GM18867 (cell line): ENCODE data around the gene MOB3A.
A peak's percentile ranks its signal among the peaks of the same experiment; 100 is the strongest.
"Not testable (repeated sequence)": the region's sequence is repeated elsewhere in the genome, so short reads cannot be mapped to it uniquely, and the experiment has no call there.

Source experiments
- ATAC-seq: cut with Tn5 transposase; IDR thresholded peaks from one replicate; pipeline ENCODE4 v1.9.1; 2021; ENCODE audit warnings: mild to moderate bottlenecking, moderate library complexity; ENCODE audit not compliant: unreplicated experiment

Gene MOB3A

DNA sequence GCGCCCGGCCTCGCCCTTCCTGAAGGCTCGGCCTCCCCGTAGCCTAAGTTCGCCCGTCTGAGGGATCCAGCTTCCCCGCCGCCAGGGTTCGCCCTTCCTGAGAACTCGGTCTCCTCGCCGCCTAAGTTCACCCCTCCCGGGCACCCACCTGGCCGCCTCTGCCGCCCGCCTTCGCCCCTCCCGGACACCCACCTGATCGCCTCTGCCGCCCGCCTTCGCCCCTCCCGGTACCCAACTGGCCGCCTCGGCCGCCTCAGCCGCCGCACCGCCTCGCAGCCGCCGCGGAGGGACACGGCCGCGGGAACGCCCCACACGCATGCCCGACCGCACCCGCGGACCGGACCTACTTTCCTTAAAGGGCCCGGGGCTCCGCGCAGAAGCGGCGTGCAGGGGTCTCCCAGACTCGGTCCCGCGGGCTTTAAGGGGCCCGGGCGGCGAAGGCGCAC is at the start of gene MOB3A:
Gene MOB3A (minus strand): TSS at position 293 of the 446 bp plus-strand sequence. CDS start 17,766 bp downstream, outside the sequence.
- ATAC-seq, result peak; percentile 43

DNA sequence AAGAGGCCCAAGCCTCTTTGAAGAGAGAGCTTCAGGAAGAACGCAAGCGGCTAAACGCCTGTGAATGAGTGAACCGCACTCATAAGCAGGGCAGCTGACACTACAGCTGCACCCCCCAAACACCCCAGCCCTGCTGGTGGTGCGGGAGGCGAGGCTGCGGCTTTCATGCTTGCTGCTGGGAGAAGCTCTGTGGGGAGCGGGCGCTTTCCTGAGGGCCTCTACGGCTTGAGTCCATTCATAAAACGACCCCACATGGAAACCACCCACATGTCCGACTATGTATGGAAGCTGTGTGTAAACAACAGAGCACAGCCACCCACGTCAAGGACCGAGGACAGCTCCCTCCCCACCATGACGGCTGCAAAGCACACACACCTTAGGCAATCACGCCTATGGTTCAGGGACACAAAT is 49.7 kb upstream of the MOB3A start:
- ATAC-seq, result no peak

DNA sequence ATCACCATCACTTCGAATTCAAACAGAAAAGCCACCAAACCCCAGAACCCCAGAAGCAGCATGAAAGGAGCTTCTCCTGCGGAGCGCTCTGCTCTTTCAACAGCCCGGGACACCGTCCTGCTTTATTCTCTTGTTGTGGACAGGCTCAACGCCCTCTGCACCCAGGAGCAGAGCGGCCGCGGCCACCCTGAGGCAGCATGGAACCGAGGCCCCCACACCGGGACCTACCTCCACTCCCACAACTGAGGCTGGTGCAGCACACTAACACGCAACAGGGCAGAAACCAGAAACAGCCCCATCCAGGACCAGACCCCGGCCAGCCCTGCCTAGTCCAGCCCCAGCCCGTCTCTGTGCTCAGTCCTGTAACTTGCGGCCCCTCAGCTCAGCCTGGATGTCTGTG is 48.1 kb upstream of the MOB3A start:
- ATAC-seq, result no peak

DNA sequence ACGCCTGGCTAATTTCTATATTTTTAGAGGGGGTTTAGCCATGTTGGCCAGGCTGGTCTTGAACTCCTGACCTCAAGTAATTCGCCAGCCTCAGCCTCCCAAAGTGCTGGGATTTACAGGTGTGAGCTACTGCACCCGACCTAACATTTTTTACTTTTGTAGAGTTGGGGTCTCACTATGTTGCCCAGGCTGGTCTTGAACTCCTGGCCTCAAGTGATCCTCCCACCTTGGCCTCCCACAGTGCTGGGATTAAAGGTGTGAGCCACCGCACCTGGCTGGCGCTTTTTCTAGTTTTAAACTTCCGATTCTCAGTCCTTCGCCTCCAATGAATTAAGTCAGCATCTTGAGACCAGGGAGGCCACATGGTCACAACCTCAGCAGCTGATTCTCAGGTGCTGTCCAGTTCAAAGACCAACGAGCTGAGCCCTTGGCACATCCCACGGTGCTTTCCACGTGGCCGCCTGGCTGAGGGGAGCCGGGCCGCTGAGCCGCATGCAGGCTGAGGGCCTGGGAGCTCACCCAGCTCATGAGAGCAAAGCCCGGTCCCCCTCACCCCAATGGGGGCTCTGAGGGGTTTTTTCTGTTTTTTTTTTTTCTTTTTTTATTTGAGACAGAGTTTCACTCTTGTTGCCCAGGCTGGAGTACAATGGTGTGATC is 46.2 kb upstream of the MOB3A start:
- no peak for ATAC-seq

DNA sequence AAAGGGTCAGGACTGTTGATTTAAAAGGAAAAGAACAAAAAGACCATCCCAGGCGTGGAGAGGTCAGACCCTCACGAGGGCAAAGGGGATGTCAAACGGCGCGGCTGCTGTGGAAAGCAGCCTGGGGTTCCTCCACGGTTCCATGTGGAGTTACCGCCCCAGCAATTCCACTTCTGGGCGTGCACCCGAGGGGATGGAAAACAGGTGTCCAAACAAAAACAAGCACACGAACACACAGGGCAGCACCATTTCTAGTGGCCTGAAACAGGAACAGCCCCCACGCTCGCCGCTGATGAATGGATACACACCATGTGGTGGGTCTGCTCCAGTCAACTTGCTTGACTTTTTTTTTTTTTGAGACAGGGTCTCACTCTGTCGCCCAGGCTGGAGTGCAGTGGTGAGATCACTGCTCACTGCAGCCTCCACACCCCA is 44.0 kb upstream of the MOB3A start:
- ATAC-seq, result no peak

DNA sequence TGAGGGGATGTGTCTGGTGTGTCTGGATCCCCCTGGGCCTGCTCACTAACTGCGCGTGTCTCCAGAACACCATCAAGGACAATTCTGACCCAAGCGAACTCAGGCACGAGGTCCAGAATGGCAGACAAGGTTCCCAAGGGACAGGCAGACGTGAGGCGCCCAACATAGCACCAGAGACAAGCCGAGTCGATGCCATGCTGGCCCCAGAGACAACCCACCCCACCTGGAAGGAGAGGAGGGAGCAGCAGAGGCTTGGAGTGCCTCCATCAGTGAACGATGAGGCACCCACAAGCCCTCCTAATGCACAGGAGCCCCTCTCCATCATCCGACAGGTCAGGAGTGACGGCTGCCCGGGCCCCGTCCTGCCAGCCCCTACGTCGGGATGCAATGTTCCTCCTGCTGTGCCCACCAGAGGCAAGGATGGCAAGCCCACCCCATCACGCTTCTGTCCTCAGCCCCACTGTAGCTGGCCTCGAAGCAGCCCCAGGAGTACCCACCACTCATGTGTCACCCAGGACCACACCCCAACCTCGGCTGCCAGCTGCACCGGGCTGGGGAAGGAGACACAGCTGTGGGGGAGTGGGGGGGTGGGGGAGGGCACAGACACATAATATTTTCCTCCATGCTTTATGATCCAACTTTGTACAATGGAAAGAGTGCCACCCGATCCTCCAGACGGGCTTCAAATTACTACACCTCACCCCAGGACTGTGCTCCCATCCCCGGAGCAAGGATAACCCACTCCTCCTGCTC is 43.4 kb upstream of the MOB3A start:
- ATAC-seq, result no peak

DNA sequence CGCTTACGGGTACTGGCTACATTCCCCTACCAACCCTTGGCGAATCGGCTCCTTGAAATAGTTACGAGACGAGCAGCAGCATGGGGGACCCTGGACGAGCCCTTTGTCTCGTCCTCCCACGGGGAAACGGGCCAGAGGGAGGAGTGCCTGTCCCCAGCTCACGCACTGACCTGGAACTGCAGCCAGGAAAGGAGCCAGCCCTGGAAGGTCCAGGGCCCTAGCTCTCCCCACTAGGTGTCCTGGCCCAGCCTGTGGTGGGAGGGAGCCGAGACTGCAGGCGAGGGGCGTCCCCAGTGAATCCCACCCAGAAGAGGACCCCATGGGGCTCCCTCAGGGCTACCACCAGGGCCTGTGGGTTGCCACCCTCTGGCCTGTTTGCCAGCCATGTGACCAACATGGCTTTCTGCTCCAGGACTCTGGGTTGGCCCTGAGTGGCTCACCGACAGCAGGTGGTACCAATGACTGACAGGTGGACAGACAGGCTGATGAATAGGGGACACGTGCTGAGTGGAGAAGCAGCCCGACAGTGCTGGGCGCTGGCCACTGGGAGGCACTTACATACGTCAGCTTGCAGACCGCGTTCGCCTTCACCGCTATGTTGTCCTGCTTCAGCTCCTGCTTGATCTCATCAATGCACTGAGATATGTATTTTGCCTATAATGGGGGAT is 42.1 kb upstream of the MOB3A start:
- ATAC-seq, result no peak

DNA sequence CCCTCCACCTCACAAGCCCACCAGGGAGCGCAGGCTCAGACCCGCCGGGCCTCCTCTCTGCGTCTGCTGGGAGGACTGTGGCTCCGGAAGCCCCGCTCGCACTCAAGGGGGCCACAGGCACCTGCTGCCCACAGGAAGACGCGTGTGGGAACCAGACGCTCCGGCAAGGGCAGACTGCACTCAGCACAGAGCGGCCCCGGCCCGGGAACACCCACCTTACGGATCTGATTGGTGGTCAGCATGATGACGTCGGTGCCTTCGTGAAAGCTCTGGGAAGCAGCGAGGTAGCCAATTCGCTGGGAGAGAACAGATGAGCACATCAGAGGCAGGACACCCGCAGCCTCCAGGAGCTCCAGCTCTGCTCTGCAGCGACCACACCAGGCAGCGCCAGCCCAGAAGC is 40.7 kb upstream of the MOB3A start:
- ATAC-seq, result no peak

DNA sequence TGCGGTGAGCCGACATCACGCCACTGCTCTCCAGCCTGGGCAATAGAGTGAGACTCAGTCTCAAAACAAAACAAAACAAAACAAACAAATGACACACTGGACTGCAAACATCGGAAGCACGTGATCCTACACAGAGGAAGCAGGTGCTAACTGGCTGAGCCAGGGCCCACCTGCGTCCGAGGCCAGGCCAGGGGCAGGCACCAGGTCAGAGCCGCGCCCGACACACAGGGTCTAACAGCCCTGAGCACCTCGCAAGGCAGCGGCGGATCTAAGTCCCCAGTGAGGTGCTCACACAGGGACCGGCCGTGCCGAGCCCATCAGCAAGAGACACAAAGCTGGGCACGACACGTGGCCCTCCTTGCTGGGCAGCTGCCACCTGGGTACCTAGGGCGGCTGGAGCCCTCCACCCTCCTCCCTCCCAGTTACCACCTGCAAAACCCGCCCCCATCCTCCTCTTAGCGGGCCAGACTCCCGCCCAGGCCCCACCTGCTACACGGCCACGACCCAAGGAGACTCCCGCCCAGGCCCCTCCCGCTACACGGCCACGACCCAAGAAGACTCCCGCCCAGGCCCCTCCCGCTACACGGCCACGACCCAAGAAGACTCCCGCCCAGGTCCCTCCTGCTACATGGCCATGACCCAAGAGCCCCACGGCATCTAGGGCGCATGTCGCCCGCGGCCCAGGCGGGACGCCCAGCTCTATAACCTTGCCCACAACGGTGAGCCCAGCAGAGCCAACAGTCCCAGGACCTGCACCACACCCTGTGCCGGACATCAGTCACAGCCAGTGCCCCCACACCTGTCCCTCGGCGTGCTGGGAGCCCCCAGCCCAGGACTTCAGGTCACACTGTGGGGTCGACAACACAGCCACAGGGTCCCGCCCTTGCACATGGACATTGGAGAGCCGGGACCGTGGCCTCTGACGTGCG is 39.6 kb upstream of the MOB3A start:
- ATAC-seq, result no peak

DNA sequence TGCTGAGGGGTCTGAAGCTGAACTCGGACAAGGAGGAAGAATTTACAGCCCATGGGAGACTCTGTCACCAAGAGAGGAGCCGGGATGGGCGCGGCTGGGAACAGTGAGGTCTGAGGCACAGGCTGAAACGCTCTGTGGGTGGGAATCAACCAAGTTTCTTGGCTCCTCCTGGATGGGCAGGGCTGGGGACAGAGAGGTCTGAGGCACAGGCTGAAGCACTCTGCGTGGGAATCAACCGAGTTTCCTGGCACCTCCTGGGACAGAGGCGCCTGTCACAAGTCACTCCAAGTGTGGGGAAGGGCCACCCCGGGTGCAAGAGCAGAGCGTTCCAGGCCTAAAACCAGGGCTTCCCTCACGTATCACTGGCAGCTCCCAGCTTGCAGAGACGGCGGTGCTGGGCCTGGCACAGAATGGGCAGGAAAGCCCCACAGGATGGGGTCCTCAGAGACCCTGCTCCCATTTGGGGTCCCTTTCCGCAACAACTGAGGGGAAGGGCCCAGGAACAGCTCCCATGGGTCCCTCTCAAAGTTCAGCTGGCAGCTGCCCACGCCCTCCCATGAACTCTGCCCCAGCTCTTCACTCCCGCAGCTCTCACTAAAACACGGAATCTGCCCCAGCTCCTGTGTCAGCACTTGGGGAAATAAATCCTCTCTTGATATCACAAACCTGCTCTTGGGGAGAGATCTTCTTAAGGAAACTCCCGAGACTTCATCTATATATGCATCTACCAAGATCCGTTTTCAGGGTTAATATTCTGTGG is 36.8 kb upstream of the MOB3A start:
- ATAC-seq, result no peak

DNA sequence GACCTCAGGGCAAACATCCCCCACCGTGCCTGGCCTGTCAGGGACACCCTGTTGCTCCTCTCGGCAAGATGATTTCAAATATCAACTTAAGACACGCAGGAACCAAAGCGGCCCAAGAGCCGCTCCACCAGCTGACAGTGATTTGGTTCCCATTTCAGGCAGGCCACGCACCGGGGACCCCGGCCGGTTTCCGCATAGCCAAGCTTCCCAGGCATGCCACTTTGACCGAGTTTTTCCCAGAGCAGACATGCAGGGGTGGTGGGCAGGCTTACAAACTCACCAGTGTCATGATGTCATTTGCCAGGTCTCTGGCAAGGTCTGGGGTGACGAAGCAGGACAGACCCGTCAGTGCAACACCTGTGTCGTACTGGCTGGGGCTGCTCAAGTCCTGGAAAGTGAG is 36.1 kb upstream of the MOB3A start:
- ATAC-seq, result no peak

DNA sequence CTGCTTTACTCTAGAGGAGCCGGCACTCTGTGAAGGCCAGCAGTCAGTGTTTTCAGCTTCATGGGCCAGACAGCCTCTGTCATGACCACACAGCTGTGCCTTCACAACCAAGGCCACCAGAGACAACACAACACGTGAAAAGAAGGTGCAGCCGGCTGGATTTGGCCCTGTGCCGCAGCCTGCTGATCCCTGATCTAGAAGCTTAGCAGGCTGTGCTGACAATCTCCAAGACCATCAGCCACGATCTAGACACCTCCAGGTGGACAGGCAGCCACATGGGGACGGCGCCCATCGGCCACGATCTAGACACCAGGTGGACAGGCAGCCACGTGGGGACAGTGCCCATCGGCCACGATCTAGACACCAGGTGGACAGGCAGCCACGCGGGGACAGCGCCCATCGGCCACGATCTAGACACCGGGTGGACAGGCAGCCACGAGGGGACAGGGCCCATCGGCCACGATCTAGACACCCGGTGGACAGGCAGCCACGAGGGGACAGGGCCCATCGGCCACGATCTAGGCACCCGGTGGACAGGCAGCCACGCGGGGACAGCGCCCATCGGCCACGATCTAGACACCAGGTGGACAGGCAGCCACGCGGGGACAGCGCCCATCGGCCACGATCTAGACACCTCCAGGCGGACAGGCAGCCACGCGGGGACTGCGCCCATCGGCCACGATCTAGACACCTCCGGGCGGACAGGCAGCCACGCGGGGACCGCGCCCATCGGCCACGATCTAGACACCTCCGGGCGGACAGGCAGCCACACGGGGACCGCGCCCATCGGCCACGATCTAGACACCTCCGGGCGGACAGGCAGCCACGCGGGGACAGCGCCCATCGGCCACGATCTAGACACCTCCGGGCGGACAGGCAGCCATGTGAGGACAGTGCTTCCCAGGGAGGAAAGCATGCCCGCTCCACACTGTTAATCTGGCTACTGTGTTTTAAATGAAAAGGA is 35.2 kb upstream of the MOB3A start:
- ATAC-seq, result not testable (repeated sequence)

DNA sequence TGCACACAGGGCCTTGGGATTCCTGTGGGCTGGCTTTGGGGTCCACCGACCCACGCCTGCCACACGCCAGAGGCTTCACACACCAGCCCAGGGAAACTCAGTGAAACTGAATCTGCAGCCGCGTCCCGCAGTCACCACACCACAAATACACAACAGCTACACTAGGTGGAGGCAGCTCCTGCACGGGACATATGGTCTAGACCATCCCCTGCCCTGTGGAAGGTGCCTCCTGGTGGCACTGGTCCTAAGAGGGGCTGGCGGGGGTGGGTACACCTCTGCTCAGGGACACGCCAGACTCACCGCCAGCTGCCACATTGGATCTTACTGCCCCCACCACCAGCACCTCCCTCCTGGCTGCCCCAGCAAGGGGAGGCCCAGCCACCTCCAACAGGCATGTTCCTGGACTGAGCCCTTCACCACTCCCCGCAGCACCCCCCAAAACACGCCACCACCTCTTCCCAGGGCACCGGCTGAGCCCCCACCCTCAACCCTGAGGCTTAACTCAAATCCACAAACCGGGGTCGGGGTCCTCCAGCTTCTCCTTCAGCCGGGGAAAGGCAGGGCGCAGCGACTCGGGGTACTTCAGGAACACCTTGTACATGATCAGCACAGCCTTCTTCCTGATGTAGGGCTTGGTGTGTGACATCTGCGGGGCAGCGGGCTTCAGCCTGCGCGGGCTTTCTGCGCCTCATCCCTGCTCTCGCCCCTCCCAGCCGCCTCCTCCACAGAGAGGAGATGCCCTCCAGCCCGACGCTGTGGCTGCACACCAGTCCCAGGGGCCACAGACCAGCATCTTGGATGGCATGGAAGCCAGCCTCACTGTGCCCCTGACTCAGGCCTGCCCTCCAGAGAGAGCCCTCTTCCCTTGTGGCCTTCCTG is 34.0 kb upstream of the MOB3A start:
- no peak for ATAC-seq

DNA sequence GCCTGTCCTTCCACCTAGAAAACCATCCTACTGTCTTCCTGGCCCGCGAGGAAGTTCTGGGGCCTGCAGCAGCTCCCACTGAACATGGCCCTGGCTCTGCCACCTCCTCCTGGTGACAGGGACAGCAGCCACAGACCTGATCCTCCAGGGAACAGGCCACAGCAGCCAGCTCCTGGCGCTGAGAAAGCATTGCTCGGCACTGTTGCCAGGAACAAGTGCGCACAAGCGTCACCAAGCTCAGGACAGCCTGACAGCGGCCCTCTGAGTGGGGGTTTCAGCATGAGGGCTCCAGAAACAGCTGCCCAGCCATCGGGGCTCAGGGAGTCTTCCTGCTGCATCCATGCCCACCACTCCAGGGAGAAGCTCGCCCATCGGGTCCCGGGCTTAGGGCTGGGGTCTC is 33.4 kb upstream of the MOB3A start:
- ATAC-seq, result no peak

DNA sequence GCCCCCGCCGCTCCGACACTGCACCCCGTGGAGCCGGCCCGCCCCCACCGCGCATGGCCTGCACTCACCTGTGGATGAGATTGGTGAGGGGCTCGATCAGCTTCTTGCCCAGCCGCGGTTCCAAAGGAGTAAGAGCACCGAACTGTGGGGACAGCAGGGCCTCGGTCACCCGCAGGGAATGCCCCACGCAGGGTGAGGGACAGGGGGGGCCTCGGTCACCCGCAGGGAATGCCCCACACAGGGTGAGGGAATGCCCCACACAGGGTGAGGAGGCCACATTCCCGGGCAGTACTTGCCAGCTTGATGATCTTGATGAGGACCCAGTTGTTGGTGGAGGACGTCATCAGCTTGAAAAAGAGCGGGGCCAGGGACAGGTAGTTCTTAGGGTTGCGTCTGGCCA is 32.9 kb upstream of the MOB3A start:
- ATAC-seq, result no peak

DNA sequence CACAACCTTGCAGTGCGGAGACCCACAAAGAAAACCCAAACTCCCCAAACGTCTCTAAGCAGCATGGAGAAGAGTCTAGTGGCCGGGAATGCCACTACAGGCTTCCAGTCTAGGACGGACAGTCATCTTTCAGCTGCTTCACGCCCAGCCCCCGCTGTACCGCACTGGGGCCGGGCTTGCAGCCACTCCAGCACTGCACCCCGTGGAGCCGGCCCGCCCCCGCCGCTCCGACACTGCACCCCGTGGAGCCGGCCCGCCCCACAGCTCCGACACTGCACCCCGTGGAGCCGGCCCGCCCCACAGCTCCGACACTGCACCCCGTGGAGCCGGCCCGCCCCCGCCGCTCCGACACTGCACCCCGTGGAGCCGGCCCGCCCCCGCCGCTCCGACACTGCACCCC is 32.1 kb upstream of the MOB3A start:
- not testable (repeated sequence) for ATAC-seq

DNA sequence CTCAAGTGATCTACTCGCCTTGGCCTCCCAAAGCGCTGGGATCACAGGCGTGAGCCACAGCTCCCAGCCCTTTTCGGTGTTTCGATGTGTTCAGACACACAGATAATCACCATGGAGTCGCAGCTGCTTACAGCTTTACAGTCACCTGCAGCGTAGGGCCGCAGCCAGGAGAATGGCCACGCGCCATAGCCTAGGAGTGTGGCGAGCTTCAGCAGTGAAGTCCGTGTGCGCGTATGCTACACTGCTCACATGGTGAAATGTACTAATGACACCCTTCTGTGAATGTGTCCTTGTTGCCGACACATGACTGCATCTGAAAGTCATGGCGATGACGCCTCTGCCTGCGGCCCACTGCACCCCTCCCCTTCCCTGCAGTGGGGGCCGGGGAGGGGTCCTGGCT is 31.6 kb upstream of the MOB3A start:
- ATAC-seq, result no peak
